GM12878 (cell line): Measurements from ENCODE around the gene FAF1. TPM values are rescaled to one million over a fixed set of nuclear protein-coding genes. Genes with fewer than 3 reads are reported as not detected.
A peak's percentile ranks its signal among the peaks of the same experiment; 100 is the strongest.

Experiments
- ATF2 ChIP-seq: IDR thresholded peaks from 2 replicates; pipeline ENCODE4 v1.6.1; 2012; ENCODE audit warnings: low read length, inconsistent platforms
- BMI1 ChIP-seq: fragments of 450-650 bp; IDR thresholded peaks from 2 replicates; pipeline ENCODE4 v1.6.1; 2016; ENCODE audit warnings: mild to moderate bottlenecking, moderate library complexity, borderline replicate concordance
- CREM ChIP-seq: IDR thresholded peaks from 2 replicates; pipeline ENCODE4 v1.6.1; 2014; ENCODE audit warnings: antibody characterized with exemption, low read depth
- FOXK2 ChIP-seq: fragments of 450-650 bp; IDR thresholded peaks from 2 replicates; pipeline ENCODE4 v1.6.1; 2017; ENCODE audit warnings: mild to moderate bottlenecking, moderate library complexity
- KAT2A ChIP-seq: conservative IDR thresholded peaks from 2 replicates; pipeline ENCODE4 v1.6.1; 2011; ENCODE audit warnings: low read depth, low read length; ENCODE audit not compliant: control insufficient read depth
- NR2F1 ChIP-seq: fragments of 450-650 bp; conservative IDR thresholded peaks from 2 replicates; pipeline ENCODE4 v1.6.1; 2017; ENCODE audit warnings: mild to moderate bottlenecking
- PML ChIP-seq: IDR thresholded peaks from 2 replicates; pipeline ENCODE4 v1.6.1; 2012; ENCODE audit warnings: low read length, inconsistent platforms
- SMC3 ChIP-seq: IDR thresholded peaks from 2 replicates; pipeline ENCODE4 v1.6.1; 2011; ENCODE audit warnings: low read length, improper control_type of control experiment, borderline replicate concordance
- SRF ChIP-seq, 2 experiments: IDR thresholded peaks; 2 replicates each; pipeline ENCODE4 v1.6.1; 2011; ENCODE audit warnings: low read depth in 2 of 2, low read length in 2 of 2, mild to moderate bottlenecking in 1 of 2, moderate library complexity in 1 of 2
- TCF3 ChIP-seq: IDR thresholded peaks from 2 replicates; pipeline ENCODE4 v1.6.1; 2012; ENCODE audit warnings: low read depth, mild to moderate bottlenecking, low read length, borderline replicate concordance; ENCODE audit not compliant: insufficient read depth
- TCF7 ChIP-seq: IDR thresholded peaks from 2 replicates; pipeline ENCODE4 v1.6.1; 2014; ENCODE audit warnings: antibody characterized with exemption, borderline replicate concordance
- WRNIP1 ChIP-seq: IDR thresholded peaks from 2 replicates; pipeline ENCODE4 v1.6.1; 2011; ENCODE audit warnings: low read depth, low read length, improper control_type of control experiment, borderline replicate concordance
- ZBED1 ChIP-seq: IDR thresholded peaks from 2 replicates; pipeline ENCODE4 v1.6.1; 2016; ENCODE audit warnings: borderline replicate concordance
- ZBTB33 ChIP-seq: fragments of 450-650 bp; IDR thresholded peaks from 2 replicates; pipeline ENCODE4 v1.6.1; 2017; ENCODE audit warnings: mild to moderate bottlenecking
- ZBTB4 ChIP-seq: fragments of 450-650 bp; formaldehyde crosslinking; IDR thresholded peaks from 2 replicates; pipeline ENCODE4 v1.4.0; 2022; ENCODE audit warnings: mild to moderate bottlenecking, moderate library complexity
- ZBTB40 ChIP-seq: fragments of 450-650 bp; IDR thresholded peaks from 2 replicates; pipeline ENCODE4 v1.6.1; 2016; ENCODE audit warnings: mild to moderate bottlenecking, moderate library complexity, borderline replicate concordance
- ZNF217 ChIP-seq: fragments of 450-650 bp; IDR thresholded peaks from 2 replicates; pipeline ENCODE4 v1.6.1; 2017; ENCODE audit warnings: antibody characterized with exemption, mild to moderate bottlenecking
- ZNF274 ChIP-seq: IDR thresholded peaks from one replicate; pipeline ENCODE4 v1.8.0; 2011; ENCODE audit not compliant: insufficient read length, insufficient read depth
- polyA plus RNA-seq, 11 experiments: library from polyadenylated mRNA; depleted of rRNA in 4 of 11; unstranded in 6 of 11; stranded (reverse) in 5 of 11; fragments of >200 nt; fragmentation: Nextera tagmentation in 4 of 11; fragmentation: Illumina TruSeq in 1 of 11; extraction: Ambion mirVana in 4 of 11; extraction: Trizol in 1 of 11; gene quantifications; 1 replicate in 1 of 11; 2 replicates in 10 of 11; pipeline versions ENCODE4 v1.2.1 to v1.2.3, GENCODE V29; 2011 to 2016; ENCODE audit warnings: inconsistent platforms in 2 of 11, missing spikeins in 2 of 11, low read depth in 1 of 11
- total RNA-seq, 4 experiments: library from RNA; depleted of rRNA in 3 of 4; stranded (reverse); fragments of >200 nt in 3 of 4; fragmentation: Illumina TruSeq in 1 of 4; extraction: Trizol in 1 of 4; gene quantifications; 2 replicates each; pipeline versions ENCODE4 v1.2.1 to v1.2.3, GENCODE V29; 2013 to 2021

The FAF1 gene
- total and polyA plus RNA-seq, 10 of the 15 experiments (the other 5 are each of a cell fraction or from before 2014, with no cell fraction given), result 8.6 to 54.5 (median 23.7) TPM

GRCh38 chr1:50959913-50960844 lies at the start of gene FAF1 (continued):
- TF ChIP-seq BMI1 (no peak), WRNIP1 (no peak), SRF (IDR thresholded peaks at IDR 0.05; ENCODE audit: low read depth in 2 of 2, low read length in 2 of 2) (peak in 1 of 2 experiments; percentile 79; a peak in 2 of 4 replicates), ZBED1 (peak; percentile 67; the same call in 1 of the 2 replicates), CREM (peak; percentile 99), TCF3 (peak; percentile 24; the same call in 1 of the 2 replicates), ZBTB4 (CRISPR knock-in tag) (no peak), ZBTB33 (no peak), SMC3 (no peak), ZBTB40 (no peak; the same call in 1 of the 2 replicates), KAT2A (no peak), ZNF217 (peak; percentile 80; the same call in 1 of the 2 replicates), ATF2 (no peak), ZNF274 (no peak), TCF7 (no peak), PML (peak; percentile 98), FOXK2 (no peak), NR2F1 (peak; percentile 82)
